ENCODE results near the gene ALDH1A2.

ALDH1A2 gene

GRCh38 chr15:58108117-58108516 is 42.6 kb upstream of the ALDH1A2 start:
- TF ChIP-seq, protein P1, sequence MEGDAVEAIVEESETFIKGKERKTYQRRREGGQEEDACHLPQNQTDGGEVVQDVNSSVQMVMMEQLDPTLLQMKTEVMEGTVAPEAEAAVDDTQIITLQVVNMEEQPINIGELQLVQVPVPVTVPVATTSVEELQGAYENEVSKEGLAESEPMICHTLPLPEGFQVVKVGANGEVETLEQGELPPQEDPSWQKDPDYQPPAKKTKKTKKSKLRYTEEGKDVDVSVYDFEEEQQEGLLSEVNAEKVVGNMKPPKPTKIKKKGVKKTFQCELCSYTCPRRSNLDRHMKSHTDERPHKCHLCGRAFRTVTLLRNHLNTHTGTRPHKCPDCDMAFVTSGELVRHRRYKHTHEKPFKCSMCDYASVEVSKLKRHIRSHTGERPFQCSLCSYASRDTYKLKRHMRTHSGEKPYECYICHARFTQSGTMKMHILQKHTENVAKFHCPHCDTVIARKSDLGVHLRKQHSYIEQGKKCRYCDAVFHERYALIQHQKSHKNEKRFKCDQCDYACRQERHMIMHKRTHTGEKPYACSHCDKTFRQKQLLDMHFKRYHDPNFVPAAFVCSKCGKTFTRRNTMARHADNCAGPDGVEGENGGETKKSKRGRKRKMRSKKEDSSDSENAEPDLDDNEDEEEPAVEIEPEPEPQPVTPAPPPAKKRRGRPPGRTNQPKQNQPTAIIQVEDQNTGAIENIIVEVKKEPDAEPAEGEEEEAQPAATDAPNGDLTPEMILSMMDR (IDR thresholded peaks at IDR 0.05; ENCODE audit: borderline replicate concordance, control extremely low read depth, extremely low read depth, insufficient read depth, missing control alignments): no peak
- in situ Hi-C loops (cut with MboI; ENCODE audit: low sequenced_read_pairs, unreplicated experiment): no loop called here

GRCh38 chr15:58103482-58103881 is 38.0 kb upstream of the ALDH1A2 start:
- in situ Hi-C loops (cut with MboI; ENCODE audit: low sequenced_read_pairs, unreplicated experiment): no loop called here
- TF ChIP-seq, protein P1 (IDR thresholded peaks at IDR 0.05; ENCODE audit: borderline replicate concordance, control extremely low read depth, extremely low read depth, insufficient read depth, missing control alignments): no peak
- no peak for DNase-seq (ENCODE audit: low spot score)

More at GRCh38 chr15:58108117-58108516, 42.6 kb upstream of the ALDH1A2 start:
- DNase-seq (ENCODE audit: low spot score): no peak

DNA sequence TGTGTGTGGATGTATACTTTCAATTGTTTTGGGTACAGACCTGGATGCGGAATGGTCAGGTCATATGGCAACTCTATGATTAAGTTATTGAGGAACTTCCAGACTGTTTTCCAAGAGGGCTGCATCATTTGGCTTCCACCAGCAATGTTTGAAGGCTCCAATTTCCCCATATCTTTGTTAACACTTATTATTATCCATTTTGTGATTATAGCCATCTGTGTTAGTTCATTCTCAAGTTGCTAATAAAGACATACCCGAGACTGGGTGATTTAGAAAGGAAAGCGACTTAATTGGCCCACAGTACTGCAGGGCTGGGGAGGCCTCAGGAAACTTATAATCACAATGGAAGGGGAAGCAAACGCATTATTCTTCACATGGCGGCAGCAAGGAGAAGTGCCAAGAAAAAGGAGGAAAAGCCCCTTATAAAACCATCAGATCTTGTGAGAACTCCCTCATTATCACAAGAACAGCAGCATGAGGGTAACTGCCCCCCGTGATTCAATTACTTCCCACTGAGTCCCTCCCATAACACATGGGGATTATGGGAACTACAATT is 31.1 kb upstream of the ALDH1A2 start:
- no peak for DNase-seq (ENCODE audit: low spot score)
- TF ChIP-seq, protein P1 (IDR thresholded peaks at IDR 0.05; ENCODE audit: borderline replicate concordance, control extremely low read depth, extremely low read depth, insufficient read depth, missing control alignments): no peak
- in situ Hi-C loops (cut with MboI; ENCODE audit: low sequenced_read_pairs, unreplicated experiment): no loop called here

- TF ChIP-seq, protein P1 (IDR thresholded peaks at IDR 0.05; ENCODE audit: borderline replicate concordance, control extremely low read depth, extremely low read depth, insufficient read depth, missing control alignments): no peak
- DNase-seq (ENCODE audit: low spot score): no peak
- in situ Hi-C loops (cut with MboI; ENCODE audit: low sequenced_read_pairs, unreplicated experiment): no loop called here
Observed at GRCh38 chr15:58095415-58095814, 29.9 kb upstream of the ALDH1A2 start.

DNA sequence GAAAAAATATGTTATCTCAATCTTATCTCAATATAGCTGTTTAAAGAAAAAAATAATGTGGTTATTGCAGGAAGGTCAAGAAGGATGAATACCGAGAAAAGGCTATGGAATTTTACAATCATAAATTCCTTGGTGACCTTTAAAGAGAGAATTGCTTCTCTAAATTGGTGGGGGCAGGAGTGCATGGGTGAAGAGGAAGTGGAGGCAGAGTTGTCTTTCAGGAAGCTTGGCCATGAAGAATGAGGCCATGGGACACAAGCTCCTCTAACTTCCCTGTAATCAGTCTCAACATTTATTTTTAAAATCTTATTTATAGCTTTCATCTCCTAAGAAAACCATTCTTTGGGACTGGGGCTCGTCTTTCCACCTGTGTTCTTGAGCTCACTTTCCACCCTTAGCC is 22.4 kb upstream of the ALDH1A2 start:
- in situ Hi-C loops (cut with MboI; ENCODE audit: low sequenced_read_pairs, unreplicated experiment): no loop called here
- no peak for DNase-seq (ENCODE audit: low spot score)
- TF ChIP-seq, protein P1 (IDR thresholded peaks at IDR 0.05; ENCODE audit: borderline replicate concordance, control extremely low read depth, extremely low read depth, insufficient read depth, missing control alignments): no peak

DNA sequence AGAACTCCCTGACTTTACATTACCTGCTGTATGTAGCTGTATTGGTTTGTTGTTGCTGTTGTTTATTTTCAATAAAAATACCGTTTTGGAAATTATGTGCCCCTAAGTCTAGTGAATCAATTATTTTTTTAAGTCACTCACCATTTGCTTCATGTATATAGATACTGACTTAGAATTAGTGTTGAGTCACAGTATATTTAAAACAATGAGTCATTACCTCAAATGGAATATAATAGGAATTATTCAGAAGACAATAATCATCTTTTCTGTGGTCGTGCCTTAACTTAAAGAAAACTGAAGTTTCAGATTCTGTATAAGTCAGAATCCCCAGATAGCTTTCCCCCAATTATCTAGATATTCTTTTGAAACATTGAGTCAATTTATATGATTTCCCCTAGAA is 21.0 kb upstream of the ALDH1A2 start:
- in situ Hi-C loops (cut with MboI; ENCODE audit: low sequenced_read_pairs, unreplicated experiment): no loop called here
- DNase-seq (ENCODE audit: low spot score): no peak
- TF ChIP-seq, protein P1 (IDR thresholded peaks at IDR 0.05; ENCODE audit: borderline replicate concordance, control extremely low read depth, extremely low read depth, insufficient read depth, missing control alignments): no peak

Data from GM13976 (cell line).